ENCODE results near the gene PBX1. TPM values are rescaled to one million over a fixed set of nuclear protein-coding genes. Genes with fewer than 3 reads are reported as not detected.

Gene PBX1
- total and polyA plus RNA-seq, 4 donors = 81.7 to 118 (median 98.2) TPM

- 59% methylated on average over 7 of the region's 8 CpGs for WGBS (ENCODE audit: insufficient coverage)
- no peak overlapping the region for H3K4me3 ChIP-seq (ENCODE audit: low read depth, low read length)
- no peaks in the 10 kb centered on the region for H3K9me3 ChIP-seq (ENCODE audit: control insufficient read depth, insufficient read depth, low read length)
- H3K27me3 ChIP-seq (ENCODE audit: control insufficient read depth, insufficient read depth, low read length) = no peaks in the 10 kb centered on the region
- H3K27ac ChIP-seq (ENCODE audit: low read depth, low read length) = no peak overlapping the region
- peaks cover 22% of the 10 kb centered on the region for H3K4me1 ChIP-seq (ENCODE audit: control insufficient read depth, insufficient read depth, low read length)
- no peaks in the 10 kb centered on the region for H3K36me3 ChIP-seq (ENCODE audit: control insufficient read depth, insufficient read depth, low read length)
- no peak for DNase-seq (ENCODE audit: low read depth in 4 of 6, low spot score in 6 of 6)
Measured at GRCh38 chr1:164622068-164622845, 63.3 kb downstream of the PBX1 start.

DNA sequence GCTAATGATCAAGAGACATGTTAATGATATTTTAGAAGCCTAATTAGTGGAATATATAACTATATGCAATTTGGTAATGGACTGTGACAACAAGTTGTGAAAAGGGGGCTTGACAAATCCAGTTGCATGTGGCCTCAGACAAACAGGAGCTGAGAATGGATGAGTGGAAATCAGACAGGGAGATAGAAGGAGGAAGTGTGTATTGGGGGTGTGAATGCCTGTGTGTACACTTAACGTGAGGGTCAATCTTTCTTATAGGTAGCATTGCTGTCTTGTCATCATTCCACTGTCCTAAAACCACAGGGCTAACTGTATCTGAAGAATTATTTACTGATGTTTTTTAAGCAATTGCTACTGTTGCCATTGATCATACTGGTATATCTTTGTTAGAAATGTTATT, 64.8 kb downstream of the PBX1 start:
- no peak for DNase-seq (ENCODE audit: low read depth in 4 of 6, low spot score in 6 of 6)
- H3K9me3 ChIP-seq (ENCODE audit: control insufficient read depth, insufficient read depth, low read length) = no peaks in the 10 kb centered on the region
- no peaks in the 10 kb centered on the region for H3K36me3 ChIP-seq (ENCODE audit: control insufficient read depth, insufficient read depth, low read length)
- no peaks in the 10 kb centered on the region for H3K27me3 ChIP-seq (ENCODE audit: control insufficient read depth, insufficient read depth, low read length)
- 80% methylated on average over 1 of the region's 1 CpG for WGBS (ENCODE audit: insufficient coverage)
- no peak overlapping the region for H3K4me3 ChIP-seq (ENCODE audit: low read depth, low read length)
- no peak overlapping the region for H3K27ac ChIP-seq (ENCODE audit: low read depth, low read length)
- H3K4me1 ChIP-seq (ENCODE audit: control insufficient read depth, insufficient read depth, low read length) = peaks cover 17% of the 10 kb centered on the region

DNA sequence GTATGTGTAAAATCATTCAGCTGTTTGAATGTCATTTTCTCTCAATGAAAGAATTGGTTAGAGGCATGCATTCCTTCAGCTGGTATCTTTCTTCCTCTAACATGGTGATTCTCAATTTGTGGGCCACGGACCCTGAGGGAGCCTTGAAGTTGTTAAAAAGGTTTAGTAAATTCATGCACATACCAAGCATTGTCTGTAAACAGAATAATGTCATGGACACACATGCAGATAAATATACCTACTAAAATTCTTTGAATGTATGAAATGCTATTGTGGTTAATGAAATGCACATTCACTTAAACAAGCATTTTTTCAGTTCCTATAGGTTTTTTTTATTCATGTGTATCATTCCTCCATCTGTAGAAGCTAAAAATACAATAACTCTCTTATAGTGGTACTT, 65.4 kb downstream of the PBX1 start:
- no CpG with 5 or more reads among the region's 1 CpG for WGBS (ENCODE audit: insufficient coverage)
- DNase-seq (ENCODE audit: low read depth in 4 of 6, low spot score in 6 of 6) = no peak
- H3K4me1 ChIP-seq (ENCODE audit: control insufficient read depth, insufficient read depth, low read length) = peaks cover 14% of the 10 kb centered on the region
- no peak overlapping the region for H3K4me3 ChIP-seq (ENCODE audit: low read depth, low read length)
- no peaks in the 10 kb centered on the region for H3K9me3 ChIP-seq (ENCODE audit: control insufficient read depth, insufficient read depth, low read length)
- H3K36me3 ChIP-seq (ENCODE audit: control insufficient read depth, insufficient read depth, low read length) = no peaks in the 10 kb centered on the region
- no peaks in the 10 kb centered on the region for H3K27me3 ChIP-seq (ENCODE audit: control insufficient read depth, insufficient read depth, low read length)
- no peak overlapping the region for H3K27ac ChIP-seq (ENCODE audit: low read depth, low read length)

DNA sequence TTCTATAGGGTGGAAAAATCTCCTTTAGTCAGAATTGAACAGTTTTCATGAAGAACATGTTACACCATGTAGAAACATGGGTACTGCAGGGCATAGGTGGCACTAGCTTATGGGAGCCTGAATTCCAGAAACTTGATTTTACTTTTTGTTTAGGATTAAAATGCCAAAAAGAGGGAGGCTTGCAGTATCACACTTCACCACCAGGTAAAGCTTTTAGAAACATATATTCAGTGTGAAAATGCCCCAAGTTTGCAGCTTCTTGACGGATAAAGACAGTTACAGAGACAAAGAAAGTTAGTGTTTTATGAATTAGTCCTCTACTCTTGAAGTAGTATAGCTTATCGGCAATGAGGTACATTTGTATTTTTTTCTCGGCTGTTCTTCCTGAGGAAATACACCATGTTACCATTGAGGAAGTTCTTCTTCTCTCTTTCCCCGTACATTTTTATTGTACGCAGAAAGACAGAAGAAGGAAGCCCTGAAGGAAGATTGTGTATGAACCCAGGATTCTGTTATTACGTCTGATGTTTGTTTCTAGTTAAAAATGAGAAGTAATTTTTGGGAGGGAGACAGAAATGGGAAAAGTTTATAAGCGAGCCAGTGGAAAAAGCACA, 66.1 kb downstream of the PBX1 start:
- no peak overlapping the region for H3K4me3 ChIP-seq (ENCODE audit: low read depth, low read length)
- 86% methylated on average over 2 of the region's 7 CpGs for WGBS (ENCODE audit: insufficient coverage)
- no peaks in the 10 kb centered on the region for H3K27me3 ChIP-seq (ENCODE audit: control insufficient read depth, insufficient read depth, low read length)
- H3K27ac ChIP-seq (ENCODE audit: low read depth, low read length) = no peak overlapping the region
- H3K9me3 ChIP-seq (ENCODE audit: control insufficient read depth, insufficient read depth, low read length) = no peaks in the 10 kb centered on the region
- H3K4me1 ChIP-seq (ENCODE audit: control insufficient read depth, insufficient read depth, low read length) = peaks cover 9% of the 10 kb centered on the region
- no peaks in the 10 kb centered on the region for H3K36me3 ChIP-seq (ENCODE audit: control insufficient read depth, insufficient read depth, low read length)
- DNase-seq (ENCODE audit: low read depth in 4 of 6, low spot score in 6 of 6) = no peak

DNA sequence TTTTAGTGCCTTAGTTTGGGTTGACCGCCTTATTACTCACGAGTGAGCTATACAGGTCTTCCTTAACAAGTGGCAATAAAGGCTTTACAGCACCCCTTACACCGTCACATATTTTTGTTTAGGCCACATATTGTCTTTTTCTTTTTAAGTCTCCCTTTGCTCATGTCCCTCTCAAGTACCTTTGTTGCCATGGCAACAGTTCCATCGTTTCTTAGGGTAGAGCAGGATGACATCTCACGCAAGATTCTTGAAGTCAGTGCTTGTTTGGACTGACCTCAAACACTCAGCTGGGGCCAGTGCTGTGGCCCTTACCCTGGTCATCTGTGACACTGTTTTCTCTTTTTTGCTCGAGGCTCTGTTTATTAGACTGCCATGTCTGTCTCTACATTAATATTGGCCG, 69.8 kb downstream of the PBX1 start:
- WGBS (ENCODE audit: insufficient coverage) = 48% methylated on average over 5 of the region's 7 CpGs
- H3K36me3 ChIP-seq (ENCODE audit: control insufficient read depth, insufficient read depth, low read length) = no peaks in the 10 kb centered on the region
- peaks cover 6% of the 10 kb centered on the region for H3K4me1 ChIP-seq (ENCODE audit: control insufficient read depth, insufficient read depth, low read length)
- no peaks in the 10 kb centered on the region for H3K9me3 ChIP-seq (ENCODE audit: control insufficient read depth, insufficient read depth, low read length)
- no peak overlapping the region for H3K27ac ChIP-seq (ENCODE audit: low read depth, low read length)
- no peak overlapping the region for H3K4me3 ChIP-seq (ENCODE audit: low read depth, low read length)
- H3K27me3 ChIP-seq (ENCODE audit: control insufficient read depth, insufficient read depth, low read length) = no peaks in the 10 kb centered on the region
- DNase-seq (ENCODE audit: low read depth in 4 of 6, low spot score in 6 of 6) = peak in 1 of 6 donors; percentile 91

DNA sequence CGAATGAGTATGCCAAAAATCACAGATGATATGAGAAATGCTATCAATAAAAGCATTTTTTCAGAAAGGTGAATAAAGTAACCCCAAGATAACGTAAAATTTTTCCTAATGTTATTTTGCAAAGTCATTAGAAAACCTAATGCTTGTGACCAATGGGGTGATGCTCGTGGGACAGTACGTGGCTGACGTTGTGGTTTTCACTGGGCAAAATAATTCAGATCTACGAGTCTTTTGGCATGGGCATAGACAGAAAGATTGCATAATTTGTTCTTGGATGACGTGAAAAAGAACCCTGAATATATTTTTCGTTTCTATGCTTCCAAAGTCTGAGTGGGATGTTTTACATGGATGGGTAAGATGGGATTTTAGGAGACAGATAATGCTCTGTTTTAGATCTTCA, 71.0 kb downstream of the PBX1 start:
- Histone ChIP-seq H3K4me3 (ENCODE audit: low read depth, low read length) (no peak overlapping the region), H3K36me3 (ENCODE audit: control insufficient read depth, insufficient read depth, low read length) (no peaks in the 10 kb centered on the region), H3K27me3 (ENCODE audit: control insufficient read depth, insufficient read depth, low read length) (no peaks in the 10 kb centered on the region), H3K4me1 (ENCODE audit: control insufficient read depth, insufficient read depth, low read length) (peaks cover 10% of the 10 kb centered on the region), H3K9me3 (ENCODE audit: control insufficient read depth, insufficient read depth, low read length) (no peaks in the 10 kb centered on the region), H3K27ac (ENCODE audit: low read depth, low read length) (no peak overlapping the region)
- 90% methylated on average over 6 of the region's 8 CpGs for WGBS (ENCODE audit: insufficient coverage)
- DNase-seq (ENCODE audit: low read depth in 4 of 6, low spot score in 6 of 6) = no peak

- WGBS (ENCODE audit: insufficient coverage) = no CpG with 5 or more reads among the region's 3 CpGs
- Histone ChIP-seq H3K9me3 (ENCODE audit: control insufficient read depth, insufficient read depth, low read length) (no peaks in the 10 kb centered on the region), H3K27ac (ENCODE audit: low read depth, low read length) (no peak overlapping the region), H3K4me1 (ENCODE audit: control insufficient read depth, insufficient read depth, low read length) (peaks cover 17% of the 10 kb centered on the region), H3K36me3 (ENCODE audit: control insufficient read depth, insufficient read depth, low read length) (no peaks in the 10 kb centered on the region), H3K4me3 (ENCODE audit: low read depth, low read length) (no peak overlapping the region), H3K27me3 (ENCODE audit: control insufficient read depth, insufficient read depth, low read length) (no peaks in the 10 kb centered on the region)
- no peak for DNase-seq (ENCODE audit: low read depth in 4 of 6, low spot score in 6 of 6)
Measured at GRCh38 chr1:164630626-164631396, 71.8 kb downstream of the PBX1 start.

GRCh38 chr1:164631751-164632150, 72.8 kb downstream of the PBX1 start:
- Histone ChIP-seq H3K4me3 (ENCODE audit: low read depth, low read length) (no peak overlapping the region), H3K36me3 (ENCODE audit: control insufficient read depth, insufficient read depth, low read length) (no peaks in the 10 kb centered on the region), H3K9me3 (ENCODE audit: control insufficient read depth, insufficient read depth, low read length) (no peaks in the 10 kb centered on the region), H3K27me3 (ENCODE audit: control insufficient read depth, insufficient read depth, low read length) (no peaks in the 10 kb centered on the region), H3K27ac (ENCODE audit: low read depth, low read length) (no peak overlapping the region), H3K4me1 (ENCODE audit: control insufficient read depth, insufficient read depth, low read length) (peaks cover 15% of the 10 kb centered on the region)
- no peak for DNase-seq (ENCODE audit: low read depth in 4 of 6, low spot score in 6 of 6)
- 50% methylated on average over 1 of the region's 7 CpGs for WGBS (ENCODE audit: insufficient coverage)

DNA sequence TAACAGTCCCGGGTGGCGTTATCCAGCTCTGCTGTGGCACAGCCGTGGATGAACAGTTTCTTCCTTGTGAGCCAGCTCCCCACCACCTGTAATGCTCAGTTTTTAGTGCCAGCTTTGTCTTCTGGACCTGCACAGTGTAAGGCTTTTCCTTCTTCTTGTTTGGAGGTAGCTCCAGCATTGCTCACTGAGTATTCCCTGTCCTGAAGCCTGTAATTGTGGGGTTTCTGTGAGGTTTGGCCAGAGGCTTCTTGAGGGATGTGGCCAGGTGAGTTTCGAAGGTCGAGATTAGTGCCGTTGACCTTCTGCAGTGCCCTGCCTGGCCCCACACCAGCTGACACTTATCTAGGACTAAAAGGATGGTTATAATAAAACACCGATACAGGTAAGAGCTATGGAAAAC, 75.0 kb downstream of the PBX1 start:
- Histone ChIP-seq H3K4me3 (ENCODE audit: low read depth, low read length) (no peak overlapping the region), H3K36me3 (ENCODE audit: control insufficient read depth, insufficient read depth, low read length) (no peaks in the 10 kb centered on the region), H3K27me3 (ENCODE audit: control insufficient read depth, insufficient read depth, low read length) (no peaks in the 10 kb centered on the region), H3K9me3 (ENCODE audit: control insufficient read depth, insufficient read depth, low read length) (no peaks in the 10 kb centered on the region), H3K27ac (ENCODE audit: low read depth, low read length) (no peak overlapping the region), H3K4me1 (ENCODE audit: control insufficient read depth, insufficient read depth, low read length) (peaks cover 30% of the 10 kb centered on the region)
- DNase-seq (ENCODE audit: low read depth in 4 of 6, low spot score in 6 of 6) = no peak
- WGBS (ENCODE audit: insufficient coverage) = 69% methylated on average over 4 of the region's 7 CpGs

Data from spinal cord (tissue), 10 donors.